T-helper 1 cell treated with Interleukin-12 subunit alpha and Interleukin-12 subunit beta and Interleukin-4 antibody, amounts not matched to agents 30 ng/mL and 1 ng/mL, for 36 hours (primary cell): Measurements from ENCODE around the gene DHRS1. TPM values are rescaled to one million over a fixed set of nuclear protein-coding genes. Genes with fewer than 3 reads are reported as not detected.

Source experiments
- intact Hi-C: fragments of 100-400 bp; cut with micrococcal nuclease; formaldehyde crosslinking; loops from one replicate; pipeline ENCODE4 v1.15.1; 2024
- total RNA-seq: library from RNA; stranded (reverse); gene quantifications from 2 replicates; pipeline ENCODE4 v1.2.3, GENCODE V29; 2022

The DHRS1 gene
- total RNA-seq: 23.3 and 25.2 TPM in 2 replicates

DNA sequence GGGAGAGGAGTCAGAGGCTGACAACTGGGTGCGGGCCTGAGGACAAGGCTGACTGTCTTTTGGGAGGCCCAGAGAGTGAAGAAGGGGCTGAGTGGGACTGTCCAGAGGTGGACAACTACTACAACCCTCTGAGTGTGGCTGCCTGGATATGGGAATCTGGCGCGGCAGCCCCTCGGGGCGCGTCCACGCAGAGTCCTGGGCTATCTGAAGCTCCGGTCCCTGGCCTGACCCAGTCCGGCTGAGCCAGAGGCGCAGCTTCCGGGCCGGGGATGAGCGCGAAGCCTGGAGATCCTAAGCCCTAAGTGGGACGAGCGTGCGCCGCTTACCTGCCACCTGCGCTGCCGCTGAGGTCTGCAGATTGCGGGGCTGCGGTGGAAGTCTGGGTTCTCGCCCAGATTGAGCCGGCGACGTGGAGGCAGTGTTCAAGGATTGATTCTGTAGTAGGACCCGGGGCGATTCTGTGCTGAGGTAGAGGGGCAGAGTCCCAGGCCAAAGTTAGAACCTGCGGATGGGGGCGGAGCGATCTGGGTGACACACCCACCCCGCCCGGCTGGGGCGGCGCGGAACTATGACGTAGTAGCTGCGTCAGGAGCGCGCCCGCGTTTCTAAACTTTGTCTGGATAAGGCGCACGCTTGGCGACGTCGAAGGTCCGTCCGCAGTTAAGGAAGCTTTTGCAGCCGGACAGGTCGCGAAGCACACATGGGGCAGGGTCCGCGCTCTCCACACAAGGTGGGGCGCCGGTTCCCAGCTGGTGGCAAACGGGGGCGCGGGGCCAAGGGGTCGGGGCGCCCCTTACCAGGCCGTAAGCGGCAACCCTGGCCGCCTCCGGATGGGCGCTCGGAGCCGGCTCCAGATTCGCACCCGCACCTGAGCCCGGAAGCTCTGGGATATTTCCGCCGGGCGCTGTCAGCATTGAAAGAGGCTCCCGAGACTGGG lies at the start of gene DHRS1, which contains the start of gene NOP9:
TSS of gene DHRS1 (minus strand) at position 526 of the 937 bp plus-strand sequence. CDS start 674 bp downstream, outside the sequence.
TSS of gene NOP9 (plus strand) at position 596 of the 937 bp plus-strand sequence. CDS start at position 701, 105 bp downstream.
- intact Hi-C loops: loop anchor here (1.0 to 5.0 kb wide), 11 partner anchors 9 to 207 kb away; partner anchors contain the start of genes CHMP4A, GMPR2, IPO4 and NEDD8

DNA sequence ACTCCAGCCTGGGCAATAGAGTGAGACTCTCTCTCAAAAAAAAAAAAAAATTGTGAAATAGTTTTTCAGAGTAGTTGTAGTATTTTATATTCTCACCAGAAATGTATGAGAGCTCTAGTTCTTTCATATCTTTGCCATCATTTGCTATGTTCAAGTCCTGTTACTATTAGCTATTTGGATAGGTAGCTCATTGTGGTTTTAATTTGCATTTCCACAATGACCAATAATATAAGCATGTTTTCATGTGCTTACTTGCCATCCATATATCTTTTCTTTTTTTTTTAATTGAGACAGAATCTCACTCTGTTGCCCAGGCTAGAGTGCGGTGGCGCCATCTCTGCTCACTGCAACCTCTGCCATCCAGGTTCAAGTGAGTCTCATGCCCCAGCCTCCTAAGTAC lies 48.6 kb upstream of the DHRS1 start:
- intact Hi-C loops: no loop called here

DNA sequence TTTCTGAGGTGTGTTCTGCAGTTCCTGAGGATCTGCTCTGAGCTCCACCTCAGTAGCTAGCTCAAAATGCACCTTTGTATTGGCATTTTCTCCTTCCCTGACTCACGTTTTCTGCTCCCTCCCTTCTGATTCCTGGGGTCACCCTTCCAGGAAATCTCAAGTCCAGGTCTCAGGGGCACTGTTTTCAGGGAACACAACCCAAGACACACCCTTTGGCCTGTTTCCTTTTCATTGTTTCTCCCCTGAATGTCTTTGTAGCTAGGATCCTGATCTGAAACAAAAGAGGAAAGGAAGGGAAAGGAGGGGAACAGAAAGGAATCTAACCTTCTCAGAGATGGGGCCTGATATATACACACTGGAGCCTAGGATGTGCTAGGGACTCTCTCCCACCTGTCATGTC lies 47.6 kb upstream of the DHRS1 start:
- intact Hi-C loops: no loop called here

DNA sequence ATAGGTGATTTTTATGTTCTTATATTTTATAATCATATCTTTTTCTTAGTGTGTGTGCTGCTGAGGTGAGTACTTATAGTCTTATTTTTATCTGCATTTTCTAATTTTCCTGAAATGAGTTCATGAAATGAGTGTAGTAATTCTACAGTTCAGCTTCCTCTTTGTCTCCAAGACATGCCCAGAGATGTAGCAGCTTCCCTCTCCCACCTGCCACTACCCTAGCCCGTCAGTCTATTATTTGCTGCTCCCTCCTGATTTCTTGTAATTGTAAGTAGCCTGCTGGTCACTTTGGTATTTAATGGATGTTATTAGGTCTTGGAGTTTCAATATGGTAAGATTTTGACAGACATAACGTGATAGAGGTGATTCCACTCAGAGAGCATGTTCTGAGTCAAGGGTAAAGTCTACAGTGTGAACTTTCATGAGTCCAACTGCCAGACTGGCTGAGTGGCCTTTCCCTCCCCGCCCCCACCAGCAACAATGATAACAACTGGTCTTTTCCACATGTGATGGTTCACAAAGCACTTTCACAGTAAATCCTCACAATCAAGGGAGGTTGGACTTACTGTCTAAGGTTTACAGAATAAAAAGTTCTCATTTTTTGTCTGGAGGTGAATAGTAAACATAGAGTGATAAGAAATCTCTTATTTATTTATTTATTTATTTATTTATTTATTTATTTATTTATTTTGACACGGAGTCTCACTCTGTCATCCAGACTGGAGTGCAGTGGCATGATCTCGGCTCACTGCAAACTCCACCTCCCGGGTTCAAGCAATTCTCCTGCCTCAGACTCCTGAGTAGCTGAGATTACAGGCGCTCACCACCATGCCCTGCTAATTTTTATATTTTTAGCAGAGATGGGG lies 44.4 kb upstream of the DHRS1 start:
- intact Hi-C loops: no loop called here

DNA sequence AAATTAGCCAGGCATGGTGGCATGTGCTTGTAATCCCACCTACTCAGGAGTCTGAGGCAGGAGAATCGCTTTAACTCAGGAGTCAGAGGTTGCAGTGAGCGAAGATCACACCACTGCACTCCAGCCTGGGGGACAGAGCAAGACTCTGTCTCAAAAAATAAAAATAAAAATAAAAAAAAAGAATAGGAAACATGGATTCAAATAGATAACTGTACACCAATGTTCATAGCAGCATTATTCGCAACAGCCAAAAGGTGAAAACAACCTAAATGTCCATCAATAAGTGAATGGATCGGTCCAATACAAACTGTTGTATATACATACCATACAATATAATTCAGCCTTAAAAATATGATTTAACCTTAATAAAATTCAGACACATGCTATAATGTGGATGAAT lies 43.3 kb upstream of the DHRS1 start:
- intact Hi-C loops: no loop called here

DNA sequence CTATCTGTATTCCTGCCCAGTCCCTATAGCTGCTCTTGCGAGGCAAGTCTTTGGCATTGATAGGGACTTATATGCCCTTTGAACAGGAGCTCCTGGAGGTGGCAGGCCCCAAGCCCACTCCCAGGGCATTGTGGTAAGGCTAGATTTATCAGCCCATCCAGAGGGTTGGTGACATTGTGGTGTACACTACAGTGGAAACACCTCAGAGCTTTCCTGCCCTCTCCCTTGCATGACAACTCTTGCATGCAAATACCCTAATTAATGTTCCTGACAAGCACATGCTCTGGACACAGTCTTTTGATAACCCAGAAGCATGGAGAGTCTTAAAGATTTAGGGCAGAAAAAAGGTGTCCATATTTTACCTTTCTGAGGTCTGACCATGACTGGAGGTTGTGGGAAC lies 41.0 kb upstream of the DHRS1 start:
- intact Hi-C loops: loop anchor here (1.0 kb wide), 2 partner anchors 91 to 102 kb away; partner anchors contain the start of gene SDR39U1

DNA sequence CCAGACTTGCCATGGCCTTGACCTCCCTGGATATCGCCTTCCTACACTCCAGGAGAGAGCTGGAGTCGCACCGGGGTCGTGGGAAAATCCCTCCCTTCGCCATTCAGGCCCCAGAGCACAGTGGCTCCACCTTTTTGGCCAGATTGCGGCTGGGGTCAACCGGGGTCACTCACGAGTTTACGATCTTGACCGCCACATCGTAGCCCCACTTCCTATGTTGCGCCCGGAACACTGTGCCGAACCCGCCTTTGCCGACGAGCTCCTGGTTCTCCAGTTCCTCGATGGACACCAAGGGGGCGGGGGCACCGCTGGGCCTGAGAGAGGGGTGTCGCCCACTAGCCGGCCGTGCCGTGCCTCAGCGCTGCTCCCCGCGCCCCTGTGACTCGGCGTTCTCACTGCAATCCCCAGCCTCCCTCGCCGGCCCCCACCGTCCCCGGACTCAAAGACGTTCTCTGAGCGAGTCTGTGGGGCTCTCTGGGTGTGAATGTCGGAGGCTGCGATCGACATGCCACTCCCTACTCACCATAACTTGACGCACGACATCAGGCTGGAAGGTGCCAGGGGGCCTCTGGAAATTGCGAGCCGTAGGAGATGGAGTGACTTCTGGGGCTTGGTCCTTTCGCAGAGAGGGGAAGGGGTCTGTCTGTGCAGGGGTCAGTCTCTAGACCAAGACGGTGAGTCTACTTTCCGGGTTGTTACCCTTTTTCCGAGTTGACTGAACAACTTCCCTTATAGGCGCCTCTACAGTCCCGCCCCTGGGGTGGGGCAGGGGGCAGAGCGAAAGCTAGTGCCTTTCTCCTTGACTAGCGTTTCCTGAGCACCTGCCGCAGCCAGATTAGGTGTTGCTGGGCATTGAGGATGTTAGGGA lies 39.9 kb upstream of the DHRS1 start, which contains the start of gene RIPK3:
TSS of gene RIPK3 (minus strand) at position 708 of the 868 bp plus-strand sequence. CDS start at position 543, 165 bp downstream.
- intact Hi-C loops: loop anchor here (1.0 kb wide), 2 partner anchors 92 to 103 kb away; partner anchors contain the start of gene SDR39U1

DNA sequence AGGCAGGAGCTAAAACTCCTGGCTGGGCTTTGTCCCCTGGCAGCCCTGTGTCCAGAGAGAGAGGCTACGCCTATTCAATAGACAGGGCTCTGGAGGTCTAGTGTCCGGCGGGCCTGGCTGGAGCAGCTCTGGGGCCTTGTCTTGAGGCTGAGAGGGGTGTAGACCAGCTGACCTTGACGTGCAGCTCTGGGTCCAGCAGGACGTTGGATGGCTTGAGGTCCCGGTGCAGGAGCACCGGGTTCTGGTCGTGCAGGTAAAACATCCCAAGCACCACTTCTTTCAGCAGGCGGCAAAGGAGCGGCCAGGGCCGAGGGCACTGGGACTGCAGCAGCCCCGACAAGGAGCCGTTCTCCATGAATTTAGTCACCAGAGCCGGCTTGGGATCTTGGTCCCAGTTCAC lies 39.3 kb upstream of the DHRS1 start:
- intact Hi-C loops: no loop called here

DNA sequence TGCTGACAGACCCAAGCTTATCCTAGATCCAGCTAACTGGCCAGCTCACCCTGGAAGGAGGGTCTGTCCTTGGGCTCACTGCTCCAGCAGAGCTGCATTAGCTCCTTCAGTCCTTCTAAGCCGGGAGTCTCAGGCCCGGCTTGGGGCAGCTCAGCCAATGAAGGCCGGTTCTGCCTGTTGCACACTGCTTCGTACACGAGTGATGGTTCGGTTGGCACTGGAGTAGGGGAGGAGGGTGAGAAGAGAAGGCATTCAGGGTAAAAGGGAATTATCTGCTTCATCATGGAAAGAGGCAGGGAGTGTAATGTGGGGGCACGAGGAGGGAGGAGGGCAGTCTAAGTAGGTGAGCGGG lies 38.2 kb upstream of the DHRS1 start:
- intact Hi-C loops: no loop called here

DNA sequence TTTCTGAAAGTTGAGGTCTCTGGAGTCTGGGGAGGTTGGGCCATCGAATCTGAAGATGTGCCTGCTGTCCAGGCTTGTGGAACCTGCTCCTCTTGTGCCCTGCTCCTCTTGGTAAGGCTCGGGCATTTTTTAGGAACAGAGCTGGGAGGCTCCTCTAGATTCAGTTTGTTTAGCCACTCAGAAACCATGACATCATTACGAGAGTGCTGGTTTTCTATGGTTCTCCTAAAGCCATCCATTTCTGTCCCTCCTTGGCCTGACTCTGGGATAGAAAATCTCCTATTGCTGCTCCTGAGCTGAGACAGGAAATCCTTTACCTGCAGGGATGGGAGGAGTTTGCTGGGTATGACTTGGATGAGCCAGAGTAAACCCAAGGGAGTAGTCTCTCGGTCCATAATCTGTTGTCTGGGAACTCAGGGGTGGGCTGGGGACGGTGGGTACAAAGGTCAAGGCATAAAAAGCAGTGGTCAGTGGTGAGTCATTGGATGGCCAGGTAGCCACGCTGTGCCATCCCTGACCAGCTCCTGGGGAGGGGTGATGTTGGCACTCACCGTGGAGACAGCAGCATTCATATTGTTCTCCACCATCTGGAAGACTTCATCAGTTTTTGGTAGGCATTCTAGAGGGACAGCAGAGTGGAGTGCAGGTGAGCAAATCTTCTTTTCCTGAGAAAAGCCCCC lies 37.7 kb upstream of the DHRS1 start:
- intact Hi-C loops: no loop called here

DNA sequence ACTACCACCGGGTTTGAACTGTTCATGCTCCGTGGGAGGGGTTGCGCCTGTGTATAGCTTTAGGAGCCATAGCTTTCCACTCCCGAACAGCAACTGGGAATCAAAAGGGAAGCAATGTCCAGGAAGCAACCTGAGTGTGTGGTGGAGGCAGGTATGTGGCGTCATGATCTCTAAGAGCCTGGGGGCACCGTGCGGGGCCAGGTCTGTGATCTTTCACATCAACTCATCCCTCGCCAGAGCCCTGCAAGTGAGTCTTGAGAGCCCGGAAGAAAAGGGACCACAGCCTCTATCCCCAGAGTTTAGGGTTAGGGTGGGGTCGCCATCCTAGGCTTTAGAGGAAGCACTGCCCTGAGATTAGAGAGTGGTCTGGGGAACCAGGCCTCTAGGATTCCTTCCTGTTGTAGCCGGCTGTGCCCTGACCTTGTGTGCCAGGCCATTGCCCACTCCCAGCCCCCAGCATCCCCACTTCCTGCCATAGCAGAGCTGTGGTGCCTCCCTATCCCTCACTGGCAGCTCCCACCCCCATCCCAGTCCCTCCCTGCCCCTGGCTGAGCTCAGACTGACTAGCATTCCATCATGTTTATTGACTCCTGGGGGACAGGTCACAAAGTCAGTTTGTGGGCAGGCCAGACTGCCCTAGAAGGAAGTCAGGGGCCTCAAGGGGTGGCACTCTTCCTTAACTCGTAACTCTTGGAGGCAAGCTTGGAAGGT lies 36.0 kb upstream of the DHRS1 start:
- intact Hi-C loops: no loop called here

DNA sequence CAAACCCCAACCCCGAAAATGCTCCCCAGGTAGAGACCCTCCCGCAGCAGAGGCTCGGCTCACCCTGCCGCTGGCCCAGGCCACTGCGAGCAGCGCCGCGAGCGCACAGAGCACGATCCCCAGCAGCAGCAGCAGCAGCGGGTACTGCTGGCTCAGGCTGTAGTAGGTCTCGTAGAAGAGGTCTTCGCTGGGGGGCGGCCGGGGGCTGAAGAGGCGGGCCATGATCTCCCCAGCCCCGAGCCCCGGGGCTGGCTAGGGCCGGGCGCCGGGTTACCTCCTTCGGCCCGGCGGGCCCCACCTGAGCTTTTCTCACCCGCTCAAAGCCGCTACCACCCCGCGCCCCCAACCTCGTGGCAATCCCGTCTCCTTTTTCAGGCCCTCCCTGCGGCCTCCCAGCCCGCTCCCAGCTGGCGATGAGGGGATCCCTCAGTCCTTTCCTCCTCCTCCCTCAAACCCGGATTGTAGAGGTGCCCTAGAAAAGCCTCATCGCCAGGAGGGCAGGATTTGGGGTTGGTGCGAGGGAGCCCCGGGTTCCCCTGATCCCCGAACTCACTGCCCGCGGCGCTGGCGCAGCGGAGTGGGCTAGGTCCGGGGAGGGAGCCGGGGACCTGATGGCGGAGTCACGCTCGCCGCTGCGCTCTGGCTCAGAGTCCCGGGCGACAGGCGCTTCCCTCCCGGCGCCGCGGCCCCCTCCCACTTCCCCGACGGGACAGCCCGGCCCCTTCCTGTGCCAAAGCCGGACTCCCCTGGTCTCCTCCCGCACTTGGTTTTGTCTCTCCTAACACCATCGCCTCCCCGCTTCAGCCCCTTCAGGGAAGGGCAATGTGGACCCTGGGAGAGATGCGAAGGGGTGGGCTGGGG lies 35.1 kb upstream of the DHRS1 start, which contains the start of gene ADCY4:
TSS of gene ADCY4 (minus strand) at position 641 of the 861 bp plus-strand sequence. CDS start at position 222, 419 bp downstream.
- intact Hi-C loops: loop anchor here (5.0 kb wide), 1 partner anchor 338 kb away; no protein-coding TSS in a partner anchor

DNA sequence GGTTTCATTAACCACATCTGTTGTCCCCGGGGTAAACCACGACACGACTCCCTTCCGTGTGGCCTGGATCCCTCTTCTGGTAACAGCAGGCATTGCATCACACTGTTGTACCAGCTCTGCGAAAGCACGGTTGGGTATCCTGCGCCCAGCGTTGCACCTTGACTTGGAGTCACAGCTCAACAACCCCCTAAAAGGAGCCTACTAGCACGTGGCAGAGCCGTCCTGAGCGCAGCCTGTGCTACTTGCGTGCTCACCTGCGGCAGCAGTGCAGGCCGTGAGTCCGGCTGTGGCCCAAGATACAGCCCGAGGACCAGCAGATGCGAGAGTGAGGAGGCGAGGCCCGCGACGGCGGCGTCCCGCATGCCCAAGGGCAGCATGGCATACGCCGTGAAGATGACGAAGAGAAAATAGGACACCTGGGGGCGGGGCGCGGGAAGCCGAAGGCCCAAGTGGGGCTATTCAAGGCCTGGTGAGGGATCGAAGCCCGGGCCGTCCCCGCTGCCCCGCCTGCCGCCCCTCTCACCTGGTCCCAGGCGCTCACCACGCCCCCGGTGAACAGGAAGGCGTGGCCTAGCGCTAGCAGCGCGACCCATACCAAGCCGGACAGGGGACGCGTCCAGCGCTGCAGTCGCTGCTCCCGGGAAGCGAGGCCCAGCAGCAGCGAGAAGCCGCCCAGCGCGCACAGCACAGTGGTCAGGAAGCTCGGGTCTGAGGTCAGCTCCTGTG lies 32.9 kb upstream of the DHRS1 start:
- intact Hi-C loops: loop anchor here (1.0 to 5.0 kb wide), 7 partner anchors 24 to 340 kb away; partner anchors contain the start of genes DHRS1, IRF9, MDP1 and NOP9

DNA sequence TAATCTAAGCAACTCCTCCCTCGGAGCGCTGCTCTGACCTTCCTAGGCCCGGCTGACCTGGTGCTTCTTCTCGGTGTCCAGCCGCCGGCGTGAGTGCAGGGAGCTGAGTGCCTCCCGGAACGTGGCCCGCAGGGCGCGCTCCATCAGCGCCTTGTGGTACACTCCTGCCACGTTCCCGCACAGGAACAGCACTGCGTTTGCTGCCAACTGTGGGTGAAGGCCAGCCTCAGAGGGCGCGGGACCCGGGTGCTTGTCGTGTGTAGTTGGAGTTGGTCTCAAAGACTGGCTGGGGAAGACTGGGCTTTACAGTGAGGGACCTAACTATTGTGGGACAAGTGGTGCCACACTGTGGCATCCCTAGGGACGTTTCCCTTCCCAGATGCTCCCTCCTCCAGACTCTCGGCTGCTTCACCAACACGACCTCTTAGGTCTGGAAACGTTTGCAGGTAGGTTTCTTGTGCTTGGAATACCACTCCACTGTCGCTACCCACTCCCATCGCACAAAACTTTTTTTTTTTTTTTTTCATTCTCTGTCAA lies 32.2 kb upstream of the DHRS1 start:
- intact Hi-C loops: loop anchor here (1.0 to 5.0 kb wide), 7 partner anchors 23 to 341 kb away; partner anchors contain the start of genes DHRS1, IRF9, MDP1 and NOP9

DNA sequence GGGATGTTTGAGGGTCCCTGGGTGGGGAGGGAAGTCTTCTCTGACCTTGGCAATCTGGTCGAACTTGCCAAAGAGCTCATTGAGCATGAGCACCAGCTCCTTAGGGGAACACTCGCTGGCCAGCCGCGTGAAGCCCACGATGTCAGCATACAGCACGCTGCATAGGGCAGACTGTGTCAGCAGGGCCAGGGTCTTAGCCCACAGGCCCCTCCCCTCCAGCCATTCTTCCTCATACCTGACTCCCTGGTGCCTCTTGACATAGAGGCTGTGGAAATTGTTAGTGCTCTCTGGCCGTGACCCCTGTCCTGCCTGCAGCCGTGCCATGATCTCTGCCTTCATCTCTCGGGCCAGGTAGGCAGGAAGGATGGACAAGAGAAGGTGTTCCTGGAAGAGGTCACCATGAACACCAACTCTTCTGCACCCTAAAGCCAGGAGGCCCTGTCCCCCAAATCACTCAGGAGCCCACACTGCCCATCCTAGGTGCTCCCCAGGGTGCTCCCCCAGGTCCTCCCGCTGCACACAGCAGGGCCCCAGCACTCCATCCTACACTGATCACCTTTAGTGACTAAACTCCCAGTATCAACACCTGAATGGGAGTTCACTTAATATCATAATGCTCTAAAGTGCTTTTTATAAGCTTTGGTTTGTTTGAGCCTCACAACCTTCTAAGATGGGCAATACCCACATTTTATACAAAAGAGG lies 31.5 kb upstream of the DHRS1 start:
- intact Hi-C loops: loop anchor here (5.0 kb wide), 1 partner anchor 341 kb away; no protein-coding TSS in a partner anchor

DNA sequence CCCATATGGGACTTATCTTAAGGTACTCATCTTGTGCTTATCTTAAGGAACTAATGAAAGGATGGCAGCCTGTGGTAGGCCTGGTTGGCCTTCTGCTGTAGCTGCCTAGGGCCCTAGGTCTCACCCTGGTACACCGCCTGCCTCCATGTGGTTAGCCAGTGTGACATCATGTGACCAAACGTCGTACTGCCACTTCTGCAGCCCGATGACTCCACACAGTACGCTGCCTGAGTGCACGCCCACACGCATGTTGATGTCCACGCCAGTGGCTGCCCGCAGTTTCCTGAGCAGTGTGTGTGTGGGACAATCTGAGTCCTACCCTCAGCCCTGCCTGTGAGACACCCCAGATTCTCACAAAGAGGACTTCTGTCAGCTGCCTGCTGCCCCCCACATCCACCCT lies 30.2 kb upstream of the DHRS1 start:
- intact Hi-C loops: loop anchor here (5.0 kb wide), 1 partner anchor 343 kb away; no protein-coding TSS in a partner anchor
